Middle frontal gyrus (tissue), 1 donor: ENCODE measurements around the gene YIPF2.
"Not testable (repeated sequence)": the region's sequence is repeated elsewhere in the genome, so short reads cannot be mapped to it uniquely, and the experiment has no call there.

ENCODE experiments used
- DNase-seq: peaks from one replicate; pipeline ENCODE4 v3.0.0-alpha.2; 2015; ENCODE audit warnings: low spot score; ENCODE audit errors: extremely low spot score

YIPF2 gene

GRCh38 chr19:10928563-10929401 is at the start of gene YIPF2, which contains the start of gene TIMM29:
TSS of gene YIPF2 (minus strand) at chr19:10928639. CDS start at chr19:10928410, 229 bp downstream.
TSS of gene TIMM29 (plus strand) at chr19:10928811. CDS start at chr19:10928823, 12 bp downstream.
- DNase-seq: peak; percentile 99

- DNase-seq: no peak
Measured at GRCh38 chr19:10977742-10978092, 49.3 kb upstream of the YIPF2 start.

GRCh38 chr19:10976131-10976892 is 47.9 kb upstream of the YIPF2 start:
- DNase-seq: no peak

GRCh38 chr19:10975374-10976130 is 47.1 kb upstream of the YIPF2 start:
- no peak for DNase-seq

- no peak for DNase-seq
Measured at GRCh38 chr19:10971107-10971726, 42.8 kb upstream of the YIPF2 start.

GRCh38 chr19:10968527-10969135 is 40.2 kb upstream of the YIPF2 start:
- no peak for DNase-seq

- no peak for DNase-seq
Measured at GRCh38 chr19:10966809-10967208, 38.4 kb upstream of the YIPF2 start.

GRCh38 chr19:10965398-10965797 is 37.0 kb upstream of the YIPF2 start:
- DNase-seq: no peak

GRCh38 chr19:10964903-10965302 is 36.5 kb upstream of the YIPF2 start:
- DNase-seq: no peak

GRCh38 chr19:10963865-10964264 is 35.4 kb upstream of the YIPF2 start:
- DNase-seq: no peak

GRCh38 chr19:10962863-10963262 is 34.4 kb upstream of the YIPF2 start:
- DNase-seq: no peak

GRCh38 chr19:10961073-10961860 is 32.8 kb upstream of the YIPF2 start:
- no peak for DNase-seq

- DNase-seq: peak; percentile 93
Measured at GRCh38 chr19:10960314-10961072, 32.1 kb upstream of the YIPF2 start, which contains the start of gene SMARCA4. TSS of gene SMARCA4 (plus strand) at chr19:10961030. CDS start at chr19:10984152, 23,122 bp downstream.

- not testable (repeated sequence) for DNase-seq
Measured at GRCh38 chr19:10959277-10959968, 31.0 kb upstream of the YIPF2 start.

GRCh38 chr19:10952809-10953208 is 24.4 kb upstream of the YIPF2 start:
- no peak for DNase-seq

GRCh38 chr19:10946958-10947657 is 18.7 kb upstream of the YIPF2 start:
- DNase-seq: no peak

- no peak for DNase-seq
Measured at GRCh38 chr19:10945264-10945663, 16.8 kb upstream of the YIPF2 start.

GRCh38 chr19:10943412-10943811 is 15.0 kb upstream of the YIPF2 start:
- not testable (repeated sequence) for DNase-seq
